Ectodermal cell (in vitro differentiated cells): Measurements from ENCODE around the gene SH3PXD2A.

Experiments
- H3K27ac ChIP-seq: 2 replicates; pipeline ENCODE4 v1.7.0; 2013; ENCODE audit warnings: mild to moderate bottlenecking, low read depth, low read length; ENCODE audit not compliant: insufficient read depth, poor library complexity, severe bottlenecking
- H3K27me3 ChIP-seq: 2 replicates; pipeline ENCODE4 v1.7.0; 2013; ENCODE audit warnings: mild to moderate bottlenecking, low read length; ENCODE audit not compliant: insufficient read depth, control insufficient read depth, poor library complexity, severe bottlenecking
- H3K36me3 ChIP-seq: one replicate; pipeline ENCODE4 v1.7.0; 2013; ENCODE audit warnings: low read length; ENCODE audit not compliant: control insufficient read depth, insufficient read depth
- H3K4me1 ChIP-seq: one replicate; pipeline ENCODE4 v1.7.0; 2013; ENCODE audit warnings: low read length; ENCODE audit not compliant: control insufficient read depth, insufficient read depth
- H3K4me3 ChIP-seq: 2 replicates; pipeline ENCODE4 v1.7.0; 2013; ENCODE audit warnings: low read depth, low read length, control low read depth; ENCODE audit not compliant: insufficient read depth
- H3K9me3 ChIP-seq: 2 replicates; pipeline ENCODE4 v1.7.0; 2013; ENCODE audit warnings: mild to moderate bottlenecking, low read length, moderate library complexity; ENCODE audit not compliant: control insufficient read depth
- WGBS, 2 experiments: methylation state at CpG; one replicate each; pipeline ENCODE4 v1.1.7; 2013; ENCODE audit warnings: missing lambda C conversion rate in 2 of 2; 5-methylcytosine and 5-hydroxymethylcytosine counted together

SH3PXD2A gene

GRCh38 chr10:103619424-103620351 lies 235.7 kb downstream of the SH3PXD2A start:
- Histone ChIP-seq H3K36me3 (no peaks in the 10 kb centered on the region), H3K9me3 (no peaks in the 10 kb centered on the region), H3K4me3 (no peak overlapping the region), H3K4me1 (no peaks in the 10 kb centered on the region), H3K27me3 (no peaks in the 10 kb centered on the region), H3K27ac (no peak overlapping the region)
- 92 to 94% methylated on average over 22 of the region's 22 CpGs for WGBS, 2 experiments

- H3K27ac ChIP-seq, result no peak overlapping the region
- no peaks in the 10 kb centered on the region for H3K4me1 ChIP-seq
- no peak overlapping the region for H3K4me3 ChIP-seq
- WGBS, 2 experiments, result 92 to 95% methylated on average over 19 of the region's 19 CpGs
- no peaks in the 10 kb centered on the region for H3K27me3 ChIP-seq
- no peaks in the 10 kb centered on the region for H3K9me3 ChIP-seq
- H3K36me3 ChIP-seq, result no peaks in the 10 kb centered on the region
Observed at GRCh38 chr10:103618575-103619423, 236.6 kb downstream of the SH3PXD2A start.

- H3K4me1 ChIP-seq, result no peaks in the 10 kb centered on the region
- no peaks in the 10 kb centered on the region for H3K27me3 ChIP-seq
- H3K27ac ChIP-seq, result no peak overlapping the region
- H3K4me3 ChIP-seq, result no peak overlapping the region
- WGBS, 2 experiments, result 93 to 95% methylated on average over 13 of the region's 13 CpGs
- no peaks in the 10 kb centered on the region for H3K36me3 ChIP-seq
- H3K9me3 ChIP-seq, result no peaks in the 10 kb centered on the region
Observed at GRCh38 chr10:103617602-103618385, 237.6 kb downstream of the SH3PXD2A start.

- Histone ChIP-seq H3K4me1 (no peaks in the 10 kb centered on the region), H3K27ac (no peak overlapping the region), H3K36me3 (no peaks in the 10 kb centered on the region)
Observed at GRCh38 chr10:103616705-103617601, 238.4 kb downstream of the SH3PXD2A start.

GRCh38 chr10:103614306-103615158 lies 240.8 kb downstream of the SH3PXD2A start:
- Histone ChIP-seq H3K4me1 (no peaks in the 10 kb centered on the region), H3K36me3 (peaks cover 1% of the 10 kb centered on the region), H3K27ac (no peak overlapping the region), H3K9me3 (no peaks in the 10 kb centered on the region), H3K27me3 (no peaks in the 10 kb centered on the region), H3K4me3 (no peak overlapping the region)
- 89 to 91% methylated on average over 14 of the region's 14 CpGs for WGBS, 2 experiments

More at GRCh38 chr10:103616705-103617601, 238.4 kb downstream of the SH3PXD2A start:
- no peaks in the 10 kb centered on the region for H3K27me3 ChIP-seq
- H3K9me3 ChIP-seq, result no peaks in the 10 kb centered on the region
- H3K4me3 ChIP-seq, result no peak overlapping the region
- WGBS, 2 experiments, result 91 to 92% methylated on average over 20 of the region's 20 CpGs

- no peak overlapping the region for H3K27ac ChIP-seq
- no peak overlapping the region for H3K4me3 ChIP-seq
- no peaks in the 10 kb centered on the region for H3K9me3 ChIP-seq
- WGBS, 2 experiments, result 89 to 93% methylated on average over 2 of the region's 2 CpGs
- peaks cover 4% of the 10 kb centered on the region for H3K36me3 ChIP-seq
- no peaks in the 10 kb centered on the region for H3K27me3 ChIP-seq
- H3K4me1 ChIP-seq, result no peaks in the 10 kb centered on the region
Observed at GRCh38 chr10:103613616-103614015, 241.8 kb downstream of the SH3PXD2A start.

- WGBS, 2 experiments, result 94 to 96% methylated on average over 17 of the region's 17 CpGs
- Histone ChIP-seq H3K36me3 (peaks cover 4% of the 10 kb centered on the region), H3K4me1 (no peaks in the 10 kb centered on the region), H3K27ac (no peak overlapping the region), H3K4me3 (no peak overlapping the region), H3K9me3 (no peaks in the 10 kb centered on the region), H3K27me3 (no peaks in the 10 kb centered on the region)
Observed at GRCh38 chr10:103612462-103613365, 242.7 kb downstream of the SH3PXD2A start.

- no peaks in the 10 kb centered on the region for H3K4me1 ChIP-seq
- 92 to 93% methylated on average over 9 of the region's 9 CpGs for WGBS, 2 experiments
- H3K27me3 ChIP-seq, result no peaks in the 10 kb centered on the region
- no peaks in the 10 kb centered on the region for H3K9me3 ChIP-seq
- H3K27ac ChIP-seq, result no peak overlapping the region
- no peak overlapping the region for H3K4me3 ChIP-seq
- H3K36me3 ChIP-seq, result peaks cover 4% of the 10 kb centered on the region
Observed at GRCh38 chr10:103610921-103611511, 244.4 kb downstream of the SH3PXD2A start.
